Measurements from ENCODE around the gene EHBP1L1. TPM values are rescaled to one million over a fixed set of nuclear protein-coding genes. Genes with fewer than 3 reads are reported as not detected.
A peak's percentile ranks its signal among the peaks of the same experiment; 100 is the strongest.

Gene EHBP1L1
- polyA plus RNA-seq, 4 donors, result 36.1 to 131 (median 62.4) TPM

DNA sequence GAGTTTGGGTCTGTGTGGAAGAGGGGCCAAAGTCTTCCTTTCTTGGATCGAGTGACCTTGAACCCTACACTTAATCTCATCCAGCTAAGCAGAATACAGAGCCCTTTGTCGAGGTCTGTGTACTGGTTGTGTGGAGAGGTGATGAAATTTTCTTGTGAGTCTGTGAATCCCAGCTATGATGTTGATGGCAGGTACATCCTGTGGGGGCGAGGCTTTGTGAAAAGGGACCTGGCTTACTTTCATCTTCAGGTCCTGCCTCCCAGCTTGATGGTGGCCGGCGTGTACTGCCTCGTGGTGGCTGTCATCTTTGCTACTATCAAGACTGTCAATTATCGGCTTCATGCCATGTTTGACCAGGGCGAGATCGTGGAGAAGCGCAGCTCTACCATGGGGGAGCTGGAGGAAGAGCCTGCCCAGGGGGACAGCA is 40.7 kb downstream of the EHBP1L1 start:
- H3K36me3 ChIP-seq (ENCODE audit: control insufficient read depth in 3 of 3, insufficient read depth in 2 of 3, low read depth in 1 of 3, low read length in 3 of 3), result peaks cover 15 to 65% (median 20%) of the 10 kb centered on the region in 3 donors
- DNase-seq, result peak in 1 of 2 donors; percentile 51
- 20 to 52% (median 29%) methylated on average over 10 of the region's 10 CpGs for WGBS, 3 donors
- peak overlapping the region in 2 of 3 donors; percentile 1 to 31 for H3K27ac ChIP-seq (ENCODE audit: low read depth in 1 of 3, low read length in 2 of 3)
- H3K27me3 ChIP-seq (ENCODE audit: control insufficient read depth in 3 of 3, insufficient read depth in 3 of 3, low read length in 3 of 3), result no peaks in the 10 kb centered on the region
- FAIRE-seq, result no peak
- peak overlapping the region; percentile 75 to 91 (median 85) for H3K4me3 ChIP-seq (ENCODE audit: low read depth in 1 of 3, low read length in 3 of 3)
- H3K4me1 ChIP-seq (ENCODE audit: control insufficient read depth in 3 of 3, insufficient read depth in 2 of 3, low read depth in 1 of 3, low read length in 2 of 3), result peaks cover 3 to 26% (median 10%) of the 10 kb centered on the region in 3 donors
- H3K9me3 ChIP-seq (ENCODE audit: control insufficient read depth in 2 of 2, insufficient read depth in 1 of 2, low read depth in 1 of 2, low read length in 1 of 2), result no peaks in the 10 kb centered on the region

DNA sequence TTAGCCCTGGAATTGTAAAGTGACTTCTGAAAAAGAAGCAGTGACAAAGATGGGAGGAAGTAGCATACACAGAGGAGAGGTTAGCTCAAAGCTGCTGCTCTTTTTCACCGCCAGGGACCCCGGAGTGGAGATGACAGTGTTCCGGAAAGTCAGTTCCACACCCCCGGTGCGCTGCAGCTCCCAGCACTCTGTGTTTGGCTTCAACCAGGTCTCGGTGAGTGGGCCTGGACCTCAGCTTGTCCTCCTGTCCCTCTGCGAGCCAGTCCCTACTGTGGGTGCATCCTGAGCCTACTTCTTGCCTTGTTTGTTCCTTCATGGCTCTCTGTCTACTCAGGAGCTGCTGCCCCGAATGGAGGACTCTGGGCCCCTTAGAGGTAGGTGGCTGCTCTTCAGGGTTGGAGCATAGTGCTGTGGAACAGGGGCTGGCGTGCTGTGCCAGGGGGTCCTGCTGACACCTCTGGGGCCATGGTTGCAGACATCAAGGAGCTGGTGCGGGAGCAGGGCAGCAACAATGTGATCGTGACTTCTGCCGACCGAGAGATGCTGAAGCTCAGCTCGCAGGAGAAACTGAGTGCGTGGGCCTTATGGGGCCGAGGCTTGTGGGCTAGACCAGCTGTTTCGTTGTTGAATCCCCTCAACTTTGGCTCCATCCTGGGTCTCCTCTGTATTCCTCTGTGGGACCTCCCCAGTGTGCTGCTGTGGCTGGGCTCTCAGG is 41.4 kb downstream of the EHBP1L1 start:
- DNase-seq (no peak), FAIRE-seq (no peak)
- no peaks in the 10 kb centered on the region for H3K27me3 ChIP-seq (ENCODE audit: control insufficient read depth in 3 of 3, insufficient read depth in 3 of 3, low read length in 3 of 3)
- WGBS, 3 donors, result 87 to 92% (median 92%) methylated on average over 17 of the region's 17 CpGs
- peaks cover 3 to 18% (median 5%) of the 10 kb centered on the region in 3 donors for H3K4me1 ChIP-seq (ENCODE audit: control insufficient read depth in 3 of 3, insufficient read depth in 2 of 3, low read depth in 1 of 3, low read length in 2 of 3)
- peaks cover 15 to 65% (median 20%) of the 10 kb centered on the region in 3 donors for H3K36me3 ChIP-seq (ENCODE audit: control insufficient read depth in 3 of 3, insufficient read depth in 2 of 3, low read depth in 1 of 3, low read length in 3 of 3)
- H3K27ac ChIP-seq (ENCODE audit: low read depth in 1 of 3, low read length in 2 of 3), result no peak overlapping the region
- no peaks in the 10 kb centered on the region for H3K9me3 ChIP-seq (ENCODE audit: control insufficient read depth in 2 of 2, insufficient read depth in 1 of 2, low read depth in 1 of 2, low read length in 1 of 2)
- no peak overlapping the region for H3K4me3 ChIP-seq (ENCODE audit: low read depth in 1 of 3, low read length in 3 of 3)

DNA sequence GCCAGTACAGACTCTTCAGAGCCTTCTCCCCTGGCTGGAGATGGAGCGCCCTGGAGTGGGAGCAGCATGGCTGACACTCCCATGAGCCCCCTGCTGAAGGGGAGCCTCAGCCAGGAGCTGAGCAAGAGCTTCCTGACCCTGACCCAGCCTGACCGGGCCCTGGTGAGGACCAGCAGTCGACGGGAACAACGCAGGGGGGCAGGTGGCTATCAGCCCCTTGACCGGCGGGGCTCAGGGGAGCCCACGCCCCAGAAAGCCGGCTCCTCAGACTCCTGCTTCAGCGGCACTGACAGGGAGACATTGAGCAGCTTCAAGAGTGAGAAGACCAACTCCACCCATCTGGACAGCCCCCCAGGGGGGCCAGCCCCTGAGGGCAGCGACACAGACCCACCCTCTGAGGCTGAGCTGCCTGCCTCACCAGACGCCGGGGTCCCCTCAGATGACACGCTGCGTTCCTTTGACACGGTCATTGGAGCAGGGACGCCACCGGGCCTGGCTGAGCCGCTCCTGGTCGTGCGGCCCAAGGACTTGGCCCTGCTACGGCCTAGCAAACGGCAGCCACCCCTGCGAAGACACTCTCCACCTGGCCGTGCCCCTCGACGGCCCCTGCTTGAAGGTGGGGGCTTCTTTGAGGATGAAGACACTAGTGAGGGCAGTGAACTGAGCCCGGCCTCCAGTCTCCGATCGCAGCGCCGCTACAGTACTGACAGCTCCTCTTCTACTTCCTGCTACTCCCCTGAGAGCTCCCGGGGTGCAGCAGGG is 42.3 kb downstream of the EHBP1L1 start:
- no peak for FAIRE-seq

DNA sequence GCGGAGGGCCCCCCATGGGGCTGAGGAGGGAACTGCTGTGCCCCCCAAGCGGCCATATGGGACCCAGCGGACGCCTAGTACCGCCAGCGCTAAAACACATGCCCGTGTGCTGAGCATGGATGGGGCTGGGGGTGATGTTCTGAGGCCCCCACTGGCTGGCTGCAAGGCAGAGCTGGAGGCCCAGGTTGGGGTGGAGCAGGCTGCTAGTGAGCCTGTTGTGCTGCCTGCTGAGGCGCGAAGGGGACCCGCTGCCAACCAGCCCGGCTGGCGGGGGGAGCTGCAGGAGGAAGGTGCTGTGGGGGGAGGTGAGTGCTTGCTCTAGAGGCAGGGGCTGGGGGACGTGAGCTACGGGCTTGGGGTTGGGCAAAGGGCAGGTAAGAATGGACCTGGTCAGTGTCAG is 42.9 kb downstream of the EHBP1L1 start:
- FAIRE-seq (no peak), DNase-seq (no peak)
- H3K9me3 ChIP-seq (ENCODE audit: control insufficient read depth in 2 of 2, insufficient read depth in 1 of 2, low read depth in 1 of 2, low read length in 1 of 2), result no peaks in the 10 kb centered on the region
- WGBS, 3 donors, result 92 to 96% (median 94%) methylated on average over 9 to 14 of the region's 14 CpGs
- no peak overlapping the region for H3K4me3 ChIP-seq (ENCODE audit: low read depth in 1 of 3, low read length in 3 of 3)
- H3K27ac ChIP-seq (ENCODE audit: low read depth in 1 of 3, low read length in 2 of 3), result no peak overlapping the region
- H3K4me1 ChIP-seq (ENCODE audit: control insufficient read depth in 3 of 3, insufficient read depth in 2 of 3, low read depth in 1 of 3, low read length in 2 of 3), result peaks cover 0 to 8% (median 3%) of the 10 kb centered on the region in 3 donors
- H3K36me3 ChIP-seq (ENCODE audit: control insufficient read depth in 3 of 3, insufficient read depth in 2 of 3, low read depth in 1 of 3, low read length in 3 of 3), result peaks cover 17 to 67% (median 23%) of the 10 kb centered on the region in 3 donors
- H3K27me3 ChIP-seq (ENCODE audit: control insufficient read depth in 3 of 3, insufficient read depth in 3 of 3, low read length in 3 of 3), result no peaks in the 10 kb centered on the region

More for the DNA sequence above, 42.3 kb downstream of the EHBP1L1 start:
- 93 to 96% (median 96%) methylated on average over 24 to 33 of the region's 33 CpGs for WGBS, 3 donors
- DNase-seq, result no peak
- Histone ChIP-seq H3K4me1 (ENCODE audit: control insufficient read depth in 3 of 3, insufficient read depth in 2 of 3, low read depth in 1 of 3, low read length in 2 of 3) (peaks cover 0 to 10% (median 3%) of the 10 kb centered on the region in 3 donors), H3K27me3 (ENCODE audit: control insufficient read depth in 3 of 3, insufficient read depth in 3 of 3, low read length in 3 of 3) (no peaks in the 10 kb centered on the region), H3K9me3 (ENCODE audit: control insufficient read depth in 2 of 2, insufficient read depth in 1 of 2, low read depth in 1 of 2, low read length in 1 of 2) (no peaks in the 10 kb centered on the region), H3K4me3 (ENCODE audit: low read depth in 1 of 3, low read length in 3 of 3) (no peak overlapping the region), H3K27ac (ENCODE audit: low read depth in 1 of 3, low read length in 2 of 3) (no peak overlapping the region), H3K36me3 (ENCODE audit: control insufficient read depth in 3 of 3, insufficient read depth in 2 of 3, low read depth in 1 of 3, low read length in 3 of 3) (peaks cover 15 to 64% (median 23%) of the 10 kb centered on the region in 3 donors)

DNA sequence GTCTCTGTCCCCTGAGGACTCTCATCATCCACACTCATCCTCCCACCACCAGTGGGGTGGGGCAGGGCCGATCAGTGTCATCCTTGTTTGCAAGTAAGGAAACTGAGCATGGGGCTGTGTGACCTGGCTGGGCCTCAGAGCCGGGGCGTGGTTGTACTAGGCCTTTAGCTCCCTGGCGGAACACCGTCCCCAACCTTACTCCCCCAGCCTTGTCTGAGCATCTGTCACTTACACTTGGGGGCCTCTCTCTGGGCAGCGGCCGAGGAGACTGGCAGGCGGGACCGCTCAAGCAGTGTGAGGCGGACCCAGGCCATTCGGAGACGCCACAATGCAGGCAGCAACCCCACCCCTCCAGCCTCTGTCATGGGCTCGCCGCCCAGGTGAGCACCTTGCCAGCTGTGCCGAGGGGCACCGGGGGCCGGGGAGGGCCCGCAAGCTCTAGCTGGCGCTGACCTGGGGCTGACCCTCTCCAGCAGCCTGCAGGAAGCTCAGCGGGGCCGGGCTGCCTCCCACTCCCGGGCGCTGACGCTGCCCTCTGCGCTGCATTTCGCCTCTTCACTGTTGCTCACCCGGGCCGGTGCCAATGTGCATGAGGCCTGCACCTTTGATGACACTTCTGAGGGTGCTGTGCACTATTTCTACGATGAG is 43.6 kb downstream of the EHBP1L1 start:
- FAIRE-seq (no peak), DNase-seq (no peak)
- Histone ChIP-seq H3K36me3 (ENCODE audit: control insufficient read depth in 3 of 3, insufficient read depth in 2 of 3, low read depth in 1 of 3, low read length in 3 of 3) (peaks cover 21 to 74% (median 23%) of the 10 kb centered on the region in 3 donors), H3K4me3 (ENCODE audit: low read depth in 1 of 3, low read length in 3 of 3) (no peak overlapping the region), H3K27ac (ENCODE audit: low read depth in 1 of 3, low read length in 2 of 3) (no peak overlapping the region), H3K27me3 (ENCODE audit: control insufficient read depth in 3 of 3, insufficient read depth in 3 of 3, low read length in 3 of 3) (no peaks in the 10 kb centered on the region), H3K9me3 (ENCODE audit: control insufficient read depth in 2 of 2, insufficient read depth in 1 of 2, low read depth in 1 of 2, low read length in 1 of 2) (no peaks in the 10 kb centered on the region), H3K4me1 (ENCODE audit: control insufficient read depth in 3 of 3, insufficient read depth in 2 of 3, low read depth in 1 of 3, low read length in 2 of 3) (peaks cover 0 to 8% (median 3%) of the 10 kb centered on the region in 3 donors)
- 93 to 95% (median 94%) methylated on average over 26 to 29 of the region's 29 CpGs for WGBS, 3 donors

DNA sequence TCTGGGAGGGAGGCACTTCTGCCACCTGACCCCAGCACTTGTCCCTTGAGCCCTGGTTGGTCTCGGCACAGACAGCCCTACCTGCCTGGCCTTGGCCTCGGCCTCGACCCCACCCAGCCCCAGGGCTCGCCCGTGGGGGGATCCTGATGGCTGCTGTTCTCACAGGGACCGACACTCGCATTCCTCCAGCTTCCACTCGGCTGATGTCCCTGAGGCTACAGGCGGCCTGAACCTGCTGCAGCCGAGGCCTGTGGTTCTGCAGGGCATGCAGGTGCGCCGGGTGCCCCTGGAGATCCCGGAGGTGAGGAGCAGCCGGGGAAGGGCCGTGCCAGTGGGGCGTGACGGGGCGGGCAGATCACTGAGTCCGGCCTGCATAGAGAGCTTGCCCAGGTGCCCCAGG is 44.8 kb downstream of the EHBP1L1 start:
- H3K9me3 ChIP-seq (ENCODE audit: control insufficient read depth in 2 of 2, insufficient read depth in 1 of 2, low read depth in 1 of 2, low read length in 1 of 2), result no peaks in the 10 kb centered on the region
- peaks cover 0 to 8% (median 3%) of the 10 kb centered on the region in 3 donors for H3K4me1 ChIP-seq (ENCODE audit: control insufficient read depth in 3 of 3, insufficient read depth in 2 of 3, low read depth in 1 of 3, low read length in 2 of 3)
- DNase-seq (no peak), FAIRE-seq (no peak)
- 87 to 93% (median 92%) methylated on average over 19 of the region's 19 CpGs for WGBS, 3 donors
- no peak overlapping the region for H3K4me3 ChIP-seq (ENCODE audit: low read depth in 1 of 3, low read length in 3 of 3)
- no peak overlapping the region for H3K27ac ChIP-seq (ENCODE audit: low read depth in 1 of 3, low read length in 2 of 3)
- H3K36me3 ChIP-seq (ENCODE audit: control insufficient read depth in 3 of 3, insufficient read depth in 2 of 3, low read depth in 1 of 3, low read length in 3 of 3), result peaks cover 24 to 86% (median 26%) of the 10 kb centered on the region in 3 donors
- no peaks in the 10 kb centered on the region for H3K27me3 ChIP-seq (ENCODE audit: control insufficient read depth in 3 of 3, insufficient read depth in 3 of 3, low read length in 3 of 3)

DNA sequence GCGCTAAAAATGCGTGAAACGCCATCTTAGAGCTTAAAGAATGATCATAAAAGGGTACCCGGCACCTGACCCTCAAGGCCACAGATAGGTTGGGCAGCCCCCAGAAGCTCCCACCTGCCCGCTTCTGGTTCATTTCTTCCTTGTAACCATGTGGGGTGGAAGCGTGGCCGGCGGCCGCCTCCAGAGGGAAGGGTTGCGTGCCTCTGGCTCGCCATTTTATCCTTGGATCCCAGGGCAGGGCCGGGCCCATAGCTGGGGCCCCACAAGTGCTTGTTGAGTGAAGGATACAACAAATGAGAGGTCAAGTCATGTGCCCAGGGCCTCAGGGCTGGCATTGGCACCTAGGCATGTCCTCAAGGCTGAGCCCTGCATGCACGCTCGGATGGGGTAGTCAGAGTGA is 45.6 kb downstream of the EHBP1L1 start:
- Histone ChIP-seq H3K4me1 (ENCODE audit: control insufficient read depth in 3 of 3, insufficient read depth in 2 of 3, low read depth in 1 of 3, low read length in 2 of 3) (peaks cover 0 to 8% (median 3%) of the 10 kb centered on the region in 3 donors), H3K27ac (ENCODE audit: low read depth in 1 of 3, low read length in 2 of 3) (no peak overlapping the region), H3K36me3 (ENCODE audit: control insufficient read depth in 3 of 3, insufficient read depth in 2 of 3, low read depth in 1 of 3, low read length in 3 of 3) (peaks cover 25 to 94% (median 30%) of the 10 kb centered on the region in 3 donors), H3K9me3 (ENCODE audit: control insufficient read depth in 2 of 2, insufficient read depth in 1 of 2, low read depth in 1 of 2, low read length in 1 of 2) (no peaks in the 10 kb centered on the region), H3K27me3 (ENCODE audit: control insufficient read depth in 3 of 3, insufficient read depth in 3 of 3, low read length in 3 of 3) (no peaks in the 10 kb centered on the region), H3K4me3 (ENCODE audit: low read depth in 1 of 3, low read length in 3 of 3) (no peak overlapping the region)
- 94 to 96% (median 95%) methylated on average over 14 of the region's 14 CpGs for WGBS, 3 donors
- DNase-seq, result no peak
- FAIRE-seq, result no peak

DNA sequence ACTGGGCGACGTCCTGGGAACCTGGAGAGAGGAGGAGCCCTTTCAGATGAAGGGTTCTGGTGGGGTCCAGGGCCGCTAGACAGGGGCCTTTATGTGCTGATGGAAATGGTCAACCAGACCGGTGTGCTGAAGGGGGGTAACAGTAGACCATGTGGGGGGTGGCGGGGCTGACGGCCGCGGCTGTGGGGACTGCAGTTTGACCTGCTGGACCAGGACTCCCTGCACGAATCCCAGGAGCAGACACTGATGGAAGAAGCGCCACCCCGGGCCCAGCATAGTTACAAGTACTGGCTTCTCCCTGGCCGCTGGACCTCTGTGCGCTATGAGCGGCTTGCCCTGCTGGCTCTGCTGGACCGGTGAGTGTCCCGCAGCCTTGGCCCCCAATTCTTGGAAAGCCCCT is 46.2 kb downstream of the EHBP1L1 start:
- Histone ChIP-seq H3K4me1 (ENCODE audit: control insufficient read depth in 3 of 3, insufficient read depth in 2 of 3, low read depth in 1 of 3, low read length in 2 of 3) (peaks cover 0 to 3% (median 0%) of the 10 kb centered on the region in 3 donors), H3K9me3 (ENCODE audit: control insufficient read depth in 2 of 2, insufficient read depth in 1 of 2, low read depth in 1 of 2, low read length in 1 of 2) (no peaks in the 10 kb centered on the region), H3K36me3 (ENCODE audit: control insufficient read depth in 3 of 3, insufficient read depth in 2 of 3, low read depth in 1 of 3, low read length in 3 of 3) (peaks cover 29 to 99% (median 35%) of the 10 kb centered on the region in 3 donors), H3K27ac (ENCODE audit: low read depth in 1 of 3, low read length in 2 of 3) (no peak overlapping the region), H3K4me3 (ENCODE audit: low read depth in 1 of 3, low read length in 3 of 3) (no peak overlapping the region), H3K27me3 (ENCODE audit: control insufficient read depth in 3 of 3, insufficient read depth in 3 of 3, low read length in 3 of 3) (no peaks in the 10 kb centered on the region)
- no peak for FAIRE-seq
- DNase-seq, result no peak
- 94 to 95% (median 94%) methylated on average over 12 to 16 of the region's 16 CpGs for WGBS, 3 donors
